ENCODE data around the gene FBXO11. TPM values are rescaled to one million over a fixed set of nuclear protein-coding genes. Genes with fewer than 3 reads are reported as not detected.
A peak's percentile ranks its signal among the peaks of the same experiment; 100 is the strongest.
"Not testable (repeated sequence)": the region's sequence is repeated elsewhere in the genome, so short reads cannot be mapped to it uniquely, and the experiment has no call there.

The FBXO11 gene
- total RNA-seq (2014; rRNA removed; shearing (Covaris generic); ENCODE audit: low replicate concordance) = 9.1 and 42.9 TPM in 2 replicates

DNA sequence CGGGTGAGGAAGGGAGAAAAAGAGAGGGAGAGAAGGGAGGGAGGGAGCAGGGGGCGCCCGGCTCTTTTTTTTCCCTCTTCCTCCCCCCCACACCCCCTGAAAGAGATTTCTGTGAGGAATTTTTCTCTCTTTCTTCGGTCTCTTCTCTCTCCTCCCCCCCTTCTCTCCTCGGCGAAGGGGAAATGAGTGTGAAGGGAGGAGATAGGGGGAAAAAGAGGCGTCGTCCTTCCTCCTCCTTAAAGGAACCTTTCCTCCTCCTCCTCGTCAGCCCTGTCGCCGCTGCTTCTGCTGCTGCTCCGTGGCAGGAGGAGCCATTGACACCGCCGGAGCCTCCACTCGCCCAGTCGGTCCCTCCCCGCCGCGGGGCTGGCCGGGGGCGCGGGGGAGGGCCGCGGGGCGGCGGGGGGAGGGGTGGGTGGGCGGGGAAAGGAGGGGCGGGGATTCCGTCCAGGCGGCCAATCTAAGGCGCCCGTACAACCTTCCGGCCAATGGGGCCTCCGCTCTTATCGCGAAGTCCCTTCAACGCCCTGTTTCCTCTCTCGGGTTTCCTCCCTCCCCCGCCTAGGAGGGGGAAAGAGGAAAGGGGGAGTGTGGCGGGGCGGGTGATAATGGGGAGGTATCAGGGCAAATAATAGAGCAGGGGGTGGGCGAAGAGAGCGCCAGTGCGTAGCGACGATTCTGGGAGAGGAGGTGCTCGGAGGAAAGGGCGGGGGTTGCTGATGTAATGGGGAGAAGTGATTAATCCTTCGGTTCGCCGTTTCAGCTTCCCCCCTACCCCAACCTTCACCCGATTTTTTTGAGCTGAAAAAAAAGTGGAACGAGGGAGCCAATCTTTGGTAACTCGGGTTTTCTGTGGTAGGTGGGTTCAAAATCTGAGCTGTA lies at the start of gene FBXO11:
Gene FBXO11 (minus strand): TSS at position 342 of the 882 bp plus-strand sequence. CDS start 778 bp downstream, outside the sequence.
- in situ Hi-C loops (cut with HindIII; ENCODE audit: low pct_unique_long_range_greater_than_20kb, low sequenced_read_pairs) = no loop called here
- DNase-seq (ENCODE audit: low read depth) = peak; percentile 97

DNA sequence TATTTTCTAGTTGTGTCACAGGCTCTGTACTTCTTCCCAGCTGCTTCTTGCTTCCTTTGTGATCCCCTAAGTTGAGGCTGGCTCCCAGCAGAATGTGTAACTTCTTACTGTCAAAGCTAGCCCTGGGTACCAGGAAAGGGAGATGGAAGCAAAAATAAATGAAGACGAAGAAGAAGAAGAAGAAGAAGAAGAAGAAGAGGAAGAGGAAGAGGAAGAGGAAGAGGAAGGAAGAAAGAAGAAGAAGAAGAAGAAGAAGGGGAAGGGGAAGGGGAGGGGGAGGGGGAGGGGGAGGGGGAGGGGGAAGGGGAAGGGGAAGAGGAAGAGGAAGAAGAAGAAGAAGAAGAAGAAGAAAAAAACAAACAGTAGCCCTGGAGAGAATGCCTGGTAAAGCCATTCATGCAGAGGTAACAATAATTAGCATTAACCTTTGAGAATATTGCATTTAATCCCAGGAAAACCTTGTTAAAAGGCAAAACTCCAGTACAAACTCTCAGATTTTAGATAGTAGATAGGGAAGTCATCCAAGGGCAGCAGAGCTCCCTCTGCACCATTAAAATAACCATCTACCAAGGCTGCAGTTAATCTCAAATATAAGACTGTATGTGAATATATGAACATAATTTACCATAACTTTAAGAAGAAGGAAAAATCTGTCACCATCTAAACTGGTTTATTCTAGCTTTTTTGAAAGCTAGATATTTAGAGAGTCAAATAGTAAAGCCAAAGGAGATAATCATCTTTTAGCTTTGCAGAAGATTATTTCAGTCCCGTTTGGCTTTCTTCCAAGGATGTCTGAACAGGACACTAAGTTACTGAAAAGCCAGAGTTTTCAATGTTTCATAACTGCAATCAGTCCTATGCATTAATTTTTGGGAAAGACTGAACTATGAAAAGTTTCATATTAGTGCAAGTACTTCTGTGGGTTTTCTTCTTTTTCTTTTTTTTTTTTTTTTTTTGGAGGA lies 44.3 kb upstream of the FBXO11 start:
- no peak for DNase-seq (ENCODE audit: low read depth)
- in situ Hi-C loops (cut with HindIII; ENCODE audit: low pct_unique_long_range_greater_than_20kb, low sequenced_read_pairs) = no loop called here

- no peak for DNase-seq (ENCODE audit: low read depth)
- in situ Hi-C loops (cut with HindIII; ENCODE audit: low pct_unique_long_range_greater_than_20kb, low sequenced_read_pairs) = no loop called here
Measured at GRCh38 chr2:47946593-47946992, 40.3 kb upstream of the FBXO11 start.

GRCh38 chr2:47945046-47945781 lies 38.9 kb upstream of the FBXO11 start:
- DNase-seq (ENCODE audit: low read depth) = no peak
- in situ Hi-C loops (cut with HindIII; ENCODE audit: low pct_unique_long_range_greater_than_20kb, low sequenced_read_pairs) = no loop called here

GRCh38 chr2:47941936-47942335 lies 35.6 kb upstream of the FBXO11 start:
- DNase-seq (ENCODE audit: low read depth) = no peak
- in situ Hi-C loops (cut with HindIII; ENCODE audit: low pct_unique_long_range_greater_than_20kb, low sequenced_read_pairs) = no loop called here

GRCh38 chr2:47937677-47938076 lies 31.4 kb upstream of the FBXO11 start:
- DNase-seq (ENCODE audit: low read depth) = no peak
- in situ Hi-C loops (cut with HindIII; ENCODE audit: low pct_unique_long_range_greater_than_20kb, low sequenced_read_pairs) = no loop called here

GRCh38 chr2:47935071-47935470 lies 28.8 kb upstream of the FBXO11 start:
- DNase-seq (ENCODE audit: low read depth) = no peak
- in situ Hi-C loops (cut with HindIII; ENCODE audit: low pct_unique_long_range_greater_than_20kb, low sequenced_read_pairs) = no loop called here

DNA sequence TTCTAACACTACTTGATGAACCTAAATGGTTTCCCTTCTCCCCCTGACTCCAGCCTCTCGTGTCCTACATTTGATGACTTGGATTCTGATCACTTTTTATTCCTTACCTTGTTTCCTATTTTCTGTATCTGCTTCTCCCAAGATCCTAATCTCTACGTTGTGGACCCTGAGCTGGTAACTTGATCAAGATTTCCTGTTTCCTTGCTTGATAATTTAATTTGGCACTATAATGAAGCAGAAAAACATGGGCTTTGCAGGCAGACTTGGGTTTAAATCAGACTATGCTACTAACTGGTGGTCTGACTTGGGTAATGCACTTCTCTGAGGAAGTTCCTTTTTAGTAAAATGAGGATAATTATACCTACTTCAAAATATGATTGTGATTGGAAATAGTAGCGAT lies 11.7 kb upstream of the FBXO11 start:
- in situ Hi-C loops (cut with HindIII; ENCODE audit: low pct_unique_long_range_greater_than_20kb, low sequenced_read_pairs) = no loop called here
- no peak for DNase-seq (ENCODE audit: low read depth)

DNA sequence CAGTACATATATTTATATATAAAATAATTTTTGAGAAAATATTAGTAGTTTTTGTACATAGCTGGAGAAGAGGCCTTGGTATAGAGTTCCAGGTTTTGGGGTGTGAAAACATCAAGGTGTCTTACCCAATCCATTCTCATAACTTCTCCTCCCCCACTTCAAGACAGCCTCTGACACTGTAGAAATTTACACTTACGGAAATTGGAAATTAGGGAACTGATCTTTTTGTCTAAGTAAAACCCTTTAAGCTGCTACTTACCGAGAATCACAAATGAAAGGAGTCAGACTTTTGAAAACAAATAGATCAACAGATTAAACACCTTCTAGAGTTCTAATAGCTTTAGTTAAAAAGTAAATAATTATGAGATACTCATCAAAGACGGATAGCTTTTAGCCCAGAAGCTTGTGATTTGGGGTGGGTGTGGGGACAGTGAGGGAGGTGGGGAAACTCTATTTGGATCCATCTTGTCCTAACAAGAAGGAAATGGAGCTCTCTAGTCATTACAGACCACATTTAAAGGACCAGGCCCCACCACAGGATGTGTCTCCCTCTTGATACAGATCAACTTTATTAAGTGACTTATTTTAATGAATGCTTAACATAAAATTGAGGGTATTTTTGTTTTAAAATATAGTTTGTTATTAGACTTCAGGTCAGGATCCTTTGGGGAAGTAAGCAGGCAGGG lies 11.1 kb upstream of the FBXO11 start:
- in situ Hi-C loops (cut with HindIII; ENCODE audit: low pct_unique_long_range_greater_than_20kb, low sequenced_read_pairs) = no loop called here
- DNase-seq (ENCODE audit: low read depth) = no peak

DNA sequence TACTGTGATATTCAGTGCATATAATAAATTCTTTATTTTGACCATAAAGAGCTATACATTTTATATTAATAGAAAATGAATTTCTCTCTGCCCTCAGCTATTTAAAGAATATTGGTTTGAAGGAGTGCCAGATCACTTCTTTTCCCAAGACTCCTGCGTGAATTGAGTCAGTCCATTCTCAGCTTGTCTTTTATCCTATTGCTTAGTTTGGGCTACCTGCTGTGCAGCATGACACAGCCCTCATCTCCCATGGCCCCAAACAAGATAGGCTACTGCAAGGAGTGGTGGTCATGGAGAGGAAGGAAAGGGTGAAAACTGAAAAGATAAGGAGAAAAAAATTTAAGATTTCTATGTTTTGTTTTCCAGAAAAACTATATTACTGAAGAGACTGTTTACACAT lies 10.1 kb upstream of the FBXO11 start:
- in situ Hi-C loops (cut with HindIII; ENCODE audit: low pct_unique_long_range_greater_than_20kb, low sequenced_read_pairs) = no loop called here
- DNase-seq (ENCODE audit: low read depth) = no peak

- in situ Hi-C loops (cut with HindIII; ENCODE audit: low pct_unique_long_range_greater_than_20kb, low sequenced_read_pairs); DNase-seq (ENCODE audit: low read depth): not testable (repeated sequence)
Measured at GRCh38 chr2:47910662-47911061, 4.4 kb upstream of the FBXO11 start.

DNA sequence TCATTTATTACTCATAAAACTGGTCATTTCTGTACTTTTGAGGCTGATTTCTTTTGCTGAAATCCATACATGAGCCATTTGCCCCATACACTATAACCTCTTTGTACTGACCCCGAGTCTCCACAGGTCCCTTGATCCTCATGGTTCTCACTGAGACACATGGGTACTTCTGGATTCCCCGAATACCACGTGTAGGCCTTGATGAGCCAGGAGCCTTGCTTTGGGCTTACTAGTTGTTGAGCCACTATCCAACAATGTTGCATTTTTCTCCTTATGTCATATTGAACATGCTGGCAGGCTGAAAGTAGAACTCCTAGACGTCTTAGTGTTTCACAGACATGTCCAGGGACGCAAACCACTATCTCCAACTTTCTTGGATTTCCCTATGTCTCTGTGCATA lies 2.4 kb upstream of the FBXO11 start:
- in situ Hi-C loops (cut with HindIII; ENCODE audit: low pct_unique_long_range_greater_than_20kb, low sequenced_read_pairs) = no loop called here
- DNase-seq (ENCODE audit: low read depth) = no peak

DNA sequence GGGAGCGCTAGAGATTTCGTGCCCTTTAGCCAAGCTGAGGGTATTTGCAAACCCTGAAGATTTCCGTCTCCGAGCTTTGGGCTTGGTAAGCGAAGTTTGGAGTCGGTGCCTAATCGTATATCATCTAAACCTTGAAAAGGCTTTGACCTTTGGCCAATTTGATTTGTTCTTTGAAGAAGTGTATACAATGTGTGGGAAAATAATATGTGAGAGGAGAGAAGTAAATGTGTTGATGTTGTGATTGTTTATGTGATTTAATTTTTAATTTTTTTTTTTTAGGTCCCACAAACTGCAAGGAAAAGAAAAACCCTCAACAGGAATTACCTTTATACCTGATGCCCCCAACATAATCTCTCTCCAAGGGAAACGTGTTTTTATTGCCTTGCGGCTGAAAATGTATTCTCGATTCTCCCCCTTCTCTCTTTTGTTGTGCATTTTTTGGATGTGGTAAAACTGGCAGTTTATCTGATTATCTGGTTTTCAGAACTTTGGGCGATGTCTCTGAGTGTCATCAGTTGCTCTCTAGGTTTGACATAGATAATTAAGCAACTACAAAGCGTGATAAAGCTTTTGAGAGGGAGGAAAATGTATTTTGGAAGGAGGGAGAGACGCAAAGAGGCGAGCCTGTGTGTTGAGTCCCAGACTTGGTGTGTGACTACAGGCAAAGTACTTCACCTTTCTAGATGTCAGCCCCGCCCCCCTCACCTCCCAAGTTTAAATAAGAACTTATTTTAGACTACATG lies 912 bp upstream of the FBXO11 start:
- in situ Hi-C loops (cut with HindIII; ENCODE audit: low pct_unique_long_range_greater_than_20kb, low sequenced_read_pairs) = no loop called here
- no peak for DNase-seq (ENCODE audit: low read depth)

DNA sequence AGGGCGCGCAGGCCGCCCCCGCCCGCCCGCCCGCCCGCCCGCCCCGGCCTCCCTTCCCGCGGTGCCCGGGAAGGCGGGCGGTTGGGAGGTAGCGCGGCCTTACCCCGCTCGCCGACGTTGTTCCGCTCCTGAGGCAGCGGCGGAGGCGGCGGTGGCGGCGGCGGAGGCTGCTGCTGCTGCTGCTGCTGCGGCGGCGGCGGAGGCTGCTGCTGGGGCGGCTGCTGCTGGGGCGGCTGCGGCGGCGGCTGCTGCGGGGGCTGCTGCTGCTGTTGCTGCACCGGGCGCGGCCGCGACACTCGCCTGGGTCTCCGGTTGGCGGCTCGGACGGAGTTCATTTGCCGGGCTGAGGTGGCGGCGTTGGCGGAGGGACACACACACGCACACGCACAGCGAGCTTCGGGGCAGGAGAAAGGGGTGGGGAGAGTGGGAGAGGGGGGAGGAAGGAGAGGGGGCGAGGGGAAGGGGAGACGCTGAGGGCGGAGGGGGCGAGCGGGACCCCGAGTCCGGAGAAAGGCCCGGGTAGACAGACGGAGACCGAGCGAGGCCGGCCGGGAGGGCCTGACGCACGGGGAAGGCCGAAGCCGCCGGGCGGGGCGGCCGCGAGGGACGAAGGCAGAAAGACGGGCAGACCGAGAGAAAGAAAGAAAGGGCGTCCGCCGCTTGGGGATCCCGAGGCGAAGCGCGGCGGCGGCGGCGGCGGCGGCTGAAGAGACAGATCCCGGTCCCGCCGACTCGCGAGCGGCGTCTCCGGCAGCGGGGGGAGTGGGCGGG lies 727 bp downstream of the FBXO11 start:
- DNase-seq (ENCODE audit: low read depth) = no peak
- in situ Hi-C loops (cut with HindIII; ENCODE audit: low pct_unique_long_range_greater_than_20kb, low sequenced_read_pairs) = no loop called here

GRCh38 chr2:47903781-47904490 lies 2.4 kb downstream of the FBXO11 start:
- no peak for DNase-seq (ENCODE audit: low read depth)
- in situ Hi-C loops (cut with HindIII; ENCODE audit: low pct_unique_long_range_greater_than_20kb, low sequenced_read_pairs) = no loop called here

DNA sequence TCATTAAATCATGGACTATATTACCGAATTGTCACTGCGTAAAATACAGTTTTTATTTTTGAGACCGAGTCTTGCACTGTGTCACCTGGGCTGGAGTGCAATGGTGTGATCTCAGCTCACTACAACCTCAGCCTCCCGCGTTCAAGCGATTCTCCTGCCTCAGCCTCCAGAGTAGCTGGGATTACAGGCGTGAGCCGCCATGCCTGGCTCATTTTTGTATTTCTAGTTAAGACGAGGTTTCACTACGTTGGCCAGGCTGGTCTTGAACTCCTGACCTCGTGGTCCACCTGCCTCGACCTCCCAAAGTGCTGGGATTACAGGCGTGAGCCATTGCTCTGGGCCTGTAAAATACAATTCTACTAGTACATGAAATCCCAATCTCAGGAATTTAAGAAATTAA lies 4.4 kb downstream of the FBXO11 start:
- DNase-seq (ENCODE audit: low read depth); in situ Hi-C loops (cut with HindIII; ENCODE audit: low pct_unique_long_range_greater_than_20kb, low sequenced_read_pairs): not testable (repeated sequence)

Data from Caki2 (cell line).